Fibroblast of the aortic adventitia (primary cell): ENCODE results near the gene OPN3. TPM values are rescaled to one million over a fixed set of nuclear protein-coding genes. Genes with fewer than 3 reads are reported as not detected.

Experiments
- DNase-seq: peaks from one replicate; pipeline ENCODE4 v3.0.0-alpha.2; 2010; ENCODE audit warnings: low read depth
- H3K4me3 ChIP-seq: 2 replicates; pipeline ENCODE4 v1.5.1; 2011; ENCODE audit warnings: low read depth, mild to moderate bottlenecking, control low read depth, low read length, moderate library complexity
- CTCF ChIP-seq: IDR thresholded peaks from 2 replicates; pipeline ENCODE4 v1.5.1; 2011; ENCODE audit warnings: mild to moderate bottlenecking, low read length, control low read depth, inconsistent platforms; ENCODE audit not compliant: insufficient read depth
- total RNA-seq: library from RNA; depleted of rRNA; stranded (reverse); fragments of >200 nt; gene quantifications from 2 replicates; pipeline ENCODE4 v1.2.3, GENCODE V29; 2012; ENCODE audit warnings: low replicate concordance

Gene OPN3
- total RNA-seq, 1 donor, result 12.8 TPM

DNA sequence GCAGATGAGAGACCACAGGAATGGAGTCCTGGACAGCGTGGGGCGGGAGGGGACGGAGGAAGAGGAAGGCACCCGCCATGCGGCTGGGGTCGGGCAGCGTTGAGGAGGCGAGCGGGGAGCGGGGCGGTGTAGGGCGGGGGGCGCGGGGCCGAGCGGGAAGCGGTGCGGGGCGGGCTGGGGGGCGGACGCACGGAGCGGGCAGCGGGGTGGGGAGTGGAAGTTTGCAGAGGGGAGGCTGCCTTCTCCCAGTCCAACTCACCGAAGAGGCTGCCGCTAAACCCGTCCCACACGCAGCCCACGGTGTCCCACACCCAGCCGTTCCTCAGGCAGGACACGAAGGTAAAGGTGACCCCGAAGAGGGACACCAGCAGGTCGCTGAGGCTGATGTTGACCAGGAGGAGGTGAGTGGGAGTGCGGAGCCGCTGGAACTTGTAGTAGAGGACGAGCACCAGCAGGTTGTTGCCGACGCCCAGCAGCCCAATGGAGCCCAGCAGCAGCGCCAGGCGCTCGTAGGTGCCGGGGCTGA, 483 bp downstream of the OPN3 start:
- DNase-seq, result peak; percentile 14
- TF ChIP-seq CTCF, result peak; percentile 18

GRCh38 chr1:241638909-241639622, 1.1 kb downstream of the OPN3 start:
- peak overlapping the region; percentile 98 for H3K4me3 ChIP-seq
- peak; percentile 14 for DNase-seq
- no peak for TF ChIP-seq CTCF

More for the DNA sequence above, 483 bp downstream of the OPN3 start:
- peak overlapping the region; percentile 98 for H3K4me3 ChIP-seq

GRCh38 chr1:241638099-241638682, 2.0 kb downstream of the OPN3 start:
- TF ChIP-seq CTCF, result no peak
- no peak overlapping the region for H3K4me3 ChIP-seq
- DNase-seq, result no peak

GRCh38 chr1:241637604-241638003, 2.6 kb downstream of the OPN3 start:
- no peak overlapping the region for H3K4me3 ChIP-seq
- no peak for DNase-seq
- no peak for TF ChIP-seq CTCF

- no peak for DNase-seq
- no peak for TF ChIP-seq CTCF
- H3K4me3 ChIP-seq, result no peak overlapping the region
Measured at GRCh38 chr1:241637046-241637590, 3.1 kb downstream of the OPN3 start.

DNA sequence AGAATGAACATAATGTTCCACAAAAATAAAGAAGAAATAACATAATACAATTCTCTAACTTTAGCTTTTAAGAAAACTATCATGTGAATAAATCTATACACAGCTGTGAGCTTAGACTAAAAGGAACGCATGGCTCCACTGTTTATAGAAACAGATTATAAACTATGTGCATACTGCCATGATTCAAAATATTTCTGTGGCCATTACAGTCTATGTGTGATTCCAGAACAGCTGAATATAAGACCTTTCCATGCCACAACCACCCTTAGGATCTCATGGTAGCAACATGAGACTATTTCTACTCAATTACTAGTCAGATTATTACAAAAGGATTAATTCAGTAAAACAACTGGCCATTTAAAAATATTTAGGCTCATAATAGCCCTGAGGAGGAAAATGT, 3.9 kb downstream of the OPN3 start:
- no peak overlapping the region for H3K4me3 ChIP-seq
- DNase-seq, result no peak
- no peak for TF ChIP-seq CTCF
